Dermis microvascular lymphatic vessel endothelial cell (primary cell): Measurements from ENCODE around the gene COL17A1. TPM values are rescaled to one million over a fixed set of nuclear protein-coding genes. Genes with fewer than 3 reads are reported as not detected.

Experiments
- DNase-seq, 2 donors: peaks; one replicate each; pipeline versions ENCODE4 v3.0.0 to v3.0.0-alpha.2; 2010; ENCODE audit warnings: low read depth in 2 of 2
- total RNA-seq: library from RNA; depleted of rRNA; stranded (reverse); fragments of >200 nt; gene quantifications from 2 replicates; pipeline ENCODE4 v1.2.1, GENCODE V29; 2014

Gene COL17A1
- total RNA-seq, 1 donor from 2014 or later = 0.90 TPM

GRCh38 chr10:104034401-104035193 is 51.1 kb downstream of the COL17A1 start:
- no peak for DNase-seq

GRCh38 chr10:104033966-104034365 is 51.7 kb downstream of the COL17A1 start:
- no peak for DNase-seq

- peak in 1 of 2 donors; percentile 24 for DNase-seq
Measured at GRCh38 chr10:104033401-104033930, 52.2 kb downstream of the COL17A1 start.

GRCh38 chr10:104032144-104032775 is 53.4 kb downstream of the COL17A1 start:
- no peak for DNase-seq

GRCh38 chr10:104031631-104032030 is 54.0 kb downstream of the COL17A1 start:
- no peak for DNase-seq

- DNase-seq = no peak
Measured at GRCh38 chr10:104029521-104029860, 56.2 kb downstream of the COL17A1 start.

GRCh38 chr10:104028823-104029520 is 56.7 kb downstream of the COL17A1 start:
- no peak for DNase-seq

- peak in 1 of 2 donors; percentile 16 for DNase-seq
Measured at GRCh38 chr10:104028146-104028545, 57.5 kb downstream of the COL17A1 start.

- no peak for DNase-seq
Measured at GRCh38 chr10:104026762-104027161, 58.9 kb downstream of the COL17A1 start.

GRCh38 chr10:104025524-104025923 is 60.2 kb downstream of the COL17A1 start:
- no peak for DNase-seq

GRCh38 chr10:104022026-104022425 is 63.7 kb downstream of the COL17A1 start:
- peak; percentile 57 to 62 for DNase-seq

GRCh38 chr10:104021246-104021645 is 64.4 kb downstream of the COL17A1 start:
- DNase-seq = peak in 1 of 2 donors; percentile 47

GRCh38 chr10:104020020-104020419 is 65.7 kb downstream of the COL17A1 start:
- DNase-seq = no peak

GRCh38 chr10:104018471-104018870 is 67.2 kb downstream of the COL17A1 start:
- no peak for DNase-seq

GRCh38 chr10:104016661-104017060 is 69.0 kb downstream of the COL17A1 start:
- no peak for DNase-seq

GRCh38 chr10:104014176-104014575 is 71.5 kb downstream of the COL17A1 start:
- DNase-seq = no peak

- no peak for DNase-seq
Measured at GRCh38 chr10:104013489-104013888, 72.2 kb downstream of the COL17A1 start.

GRCh38 chr10:104011904-104012303 is 73.8 kb downstream of the COL17A1 start:
- DNase-seq = no peak

GRCh38 chr10:104005172-104005863 is 80.4 kb downstream of the COL17A1 start:
- no peak for DNase-seq

- no peak for DNase-seq
Measured at GRCh38 chr10:104002911-104003310, 82.8 kb downstream of the COL17A1 start.

GRCh38 chr10:103998805-103999204 is 86.9 kb downstream of the COL17A1 start:
- no peak for DNase-seq

- DNase-seq = no peak
Measured at GRCh38 chr10:103995134-103995533, 90.5 kb downstream of the COL17A1 start.
